Smooth muscle cell (in vitro differentiated cells): Measurements from ENCODE around the gene TEX14. TPM values are rescaled to one million over a fixed set of nuclear protein-coding genes. Genes with fewer than 3 reads are reported as not detected.

Experiments
- DNase-seq: peaks from one replicate; lab custom pipeline; 2025; ENCODE audit not compliant: unreplicated experiment; lab: John Stamatoyannopoulos, UW
- H2AFZ ChIP-seq: fragments of 200-600 bp; sonication (generic); 2 replicates; pipeline ENCODE4 v1.6.0; 2016; ENCODE audit warnings: antibody characterized with exemption, low read depth, mild to moderate bottlenecking
- H3F3A ChIP-seq: fragments of 200-600 bp; sonication (generic); 2 replicates; pipeline ENCODE4 v1.6.0; 2017; ENCODE audit warnings: antibody characterized with exemption, low read depth
- H3K27ac ChIP-seq: fragments of 200-600 bp; sonication (generic); 2 replicates; pipeline ENCODE4 v1.5.1; 2016; ENCODE audit warnings: low read depth, mild to moderate bottlenecking
- H3K27me3 ChIP-seq: fragments of 200-600 bp; sonication (generic); 2 replicates; pipeline ENCODE4 v1.6.1; 2016; ENCODE audit warnings: low read depth, mild to moderate bottlenecking
- H3K36me3 ChIP-seq: fragments of 200-600 bp; sonication (generic); 2 replicates; pipeline ENCODE4 v1.5.1; 2016; ENCODE audit warnings: low read depth
- H3K4me1 ChIP-seq: fragments of 200-600 bp; sonication (generic); 2 replicates; pipeline ENCODE4 v1.5.1; 2016; ENCODE audit warnings: low read depth
- H3K4me2 ChIP-seq: fragments of 200-600 bp; sonication (generic); 2 replicates; pipeline ENCODE4 v1.6.0; 2016; ENCODE audit warnings: mild to moderate bottlenecking
- H3K4me3 ChIP-seq: fragments of 200-600 bp; sonication (generic); 2 replicates; pipeline ENCODE4 v1.5.1; 2016; ENCODE audit warnings: mild to moderate bottlenecking
- H3K79me2 ChIP-seq: fragments of 200-600 bp; sonication (generic); 2 replicates; pipeline ENCODE4 v1.6.0; 2016; ENCODE audit warnings: low read depth, mild to moderate bottlenecking
- H3K9ac ChIP-seq: fragments of 200-600 bp; sonication (generic); 2 replicates; pipeline ENCODE4 v1.6.0; 2016; ENCODE audit warnings: low read depth
- H3K9me3 ChIP-seq: fragments of 200-600 bp; sonication (generic); replicated peaks from 2 replicates; pipeline ENCODE4 v1.5.1; 2016; ENCODE audit warnings: low read depth
- H4K20me1 ChIP-seq: fragments of 200-600 bp; sonication (generic); 2 replicates; pipeline ENCODE4 v1.6.0; 2016; ENCODE audit warnings: low read depth
- CTCF ChIP-seq: fragments of 200-600 bp; sonication (generic); IDR thresholded peaks from 2 replicates; pipeline ENCODE4 v1.5.1; 2017; ENCODE audit warnings: borderline replicate concordance, mild to moderate bottlenecking, antibody characterized with exemption; ENCODE audit not compliant: insufficient read depth, poor library complexity, severe bottlenecking
- WGBS: methylation state at CpG from one replicate; pipeline ENCODE4 v1.1.7; 2016; ENCODE audit warnings: low lambda C conversion rate; 5-methylcytosine and 5-hydroxymethylcytosine counted together
- polyA plus RNA-seq: library from polyadenylated mRNA; unstranded; fragments of >200 nt; fragmentation: Nextera tagmentation; extraction: Ambion mirVana; gene quantifications from 2 replicates; pipeline ENCODE4 v1.2.1, GENCODE V29; 2016
- total RNA-seq: library from RNA; depleted of rRNA; stranded (reverse); fragments of >200 nt; gene quantifications from 2 replicates; pipeline ENCODE4 v1.2.3, GENCODE V29; 2014

TEX14 gene
- total and polyA plus RNA-seq, 2 experiments from 2014 or later: 0.04 TPM; not detected in 1

GRCh38 chr17:58527306-58527705 lies 164.5 kb downstream of the TEX14 start:
- Histone ChIP-seq H3K27ac (no peak overlapping the region), H4K20me1 (no peaks in the 10 kb centered on the region), H3K79me2 (no peaks in the 10 kb centered on the region), H3K4me2 (no peak overlapping the region), H3K4me3 (no peak overlapping the region), H3K4me1 (peaks cover 2% of the 10 kb centered on the region), H3K36me3 (no peaks in the 10 kb centered on the region), H3K9ac (no peak overlapping the region), H3F3A (no peaks in the 10 kb centered on the region), H3K9me3 (no peaks in the 10 kb centered on the region), H2AFZ (no peak overlapping the region), H3K27me3 (peaks cover 3% of the 10 kb centered on the region)
- no peak for TF ChIP-seq CTCF
- WGBS: 93% methylated on average over 2 of the region's 2 CpGs
- no peak for DNase-seq

- no peaks in the 10 kb centered on the region for H3K4me1 ChIP-seq
- H3K4me3 ChIP-seq: no peak overlapping the region
- H3K9ac ChIP-seq: no peak overlapping the region
- no peaks in the 10 kb centered on the region for H3K9me3 ChIP-seq
- peak overlapping the region; percentile 58 for H3K27ac ChIP-seq
- no peaks in the 10 kb centered on the region for H4K20me1 ChIP-seq
- H3F3A ChIP-seq: no peaks in the 10 kb centered on the region
- 37% methylated on average over 3 of the region's 3 CpGs for WGBS
- no peaks in the 10 kb centered on the region for H3K27me3 ChIP-seq
- DNase-seq: peak; percentile 16
- H3K36me3 ChIP-seq: no peaks in the 10 kb centered on the region
- no peaks in the 10 kb centered on the region for H3K79me2 ChIP-seq
- peak overlapping the region; percentile 68 for H3K4me2 ChIP-seq
- TF ChIP-seq CTCF: no peak
- peak overlapping the region; percentile 46 for H2AFZ ChIP-seq
These were observed 166.6 kb downstream of the TEX14 start for GRCh38 chr17:58525239-58525638.

GRCh38 chr17:58521680-58522079 lies 170.2 kb downstream of the TEX14 start:
- no peaks in the 10 kb centered on the region for H4K20me1 ChIP-seq
- H3K36me3 ChIP-seq: no peaks in the 10 kb centered on the region
- H2AFZ ChIP-seq: no peak overlapping the region
- no peak for TF ChIP-seq CTCF
- no peak overlapping the region for H3K27ac ChIP-seq
- 93% methylated on average over 10 of the region's 10 CpGs for WGBS
- DNase-seq: no peak
- H3K9me3 ChIP-seq: no peaks in the 10 kb centered on the region
- no peak overlapping the region for H3K9ac ChIP-seq
- no peaks in the 10 kb centered on the region for H3K79me2 ChIP-seq
- H3K4me2 ChIP-seq: no peak overlapping the region
- peaks cover 5% of the 10 kb centered on the region for H3F3A ChIP-seq
- no peaks in the 10 kb centered on the region for H3K27me3 ChIP-seq
- H3K4me3 ChIP-seq: no peak overlapping the region
- peaks cover 10% of the 10 kb centered on the region for H3K4me1 ChIP-seq

- no peak overlapping the region for H2AFZ ChIP-seq
- no peaks in the 10 kb centered on the region for H3K27me3 ChIP-seq
- no peaks in the 10 kb centered on the region for H3K36me3 ChIP-seq
- no peaks in the 10 kb centered on the region for H3K9me3 ChIP-seq
- H3K4me1 ChIP-seq: peaks cover 11% of the 10 kb centered on the region
- 57% methylated on average over 15 of the region's 15 CpGs for WGBS
- H3K79me2 ChIP-seq: no peaks in the 10 kb centered on the region
- H4K20me1 ChIP-seq: no peaks in the 10 kb centered on the region
- no peak for DNase-seq
- H3K27ac ChIP-seq: no peak overlapping the region
- no peak overlapping the region for H3K4me3 ChIP-seq
- H3K4me2 ChIP-seq: no peak overlapping the region
- peak; percentile 36 for TF ChIP-seq CTCF
- H3F3A ChIP-seq: peaks cover 5% of the 10 kb centered on the region
- H3K9ac ChIP-seq: no peak overlapping the region
These were observed 170.9 kb downstream of the TEX14 start for GRCh38 chr17:58520843-58521430.
